ENCODE results near the gene CD79A. TPM values are rescaled to one million over a fixed set of nuclear protein-coding genes. Genes with fewer than 3 reads are reported as not detected.

The CD79A gene
- total and polyA plus RNA-seq, 2 donors: 31.4 to 74.4 TPM

GRCh38 chr19:41924151-41925145, 47.4 kb downstream of the CD79A start:
- no peak for DNase-seq (ENCODE audit: low read depth in 6 of 9, low spot score in 9 of 9)
- H3K9me3 ChIP-seq (ENCODE audit: control insufficient read depth in 2 of 2, insufficient read depth in 1 of 2, low read length in 1 of 2): peaks cover 1 to 5% of the 10 kb centered on the region in 2 donors
- peaks cover 40 to 97% of the 10 kb centered on the region in 2 donors for H3K27me3 ChIP-seq (ENCODE audit: control insufficient read depth in 2 of 2, insufficient read depth in 1 of 2, low read length in 1 of 2)
- H3K36me3 ChIP-seq (ENCODE audit: control insufficient read depth in 2 of 2, insufficient read depth in 2 of 2, low read length in 1 of 2): no peaks in the 10 kb centered on the region
- H3K4me3 ChIP-seq (ENCODE audit: low read length in 2 of 2): no peak overlapping the region
- WGBS: 60% methylated on average over 13 of the region's 13 CpGs
- H3K4me1 ChIP-seq (ENCODE audit: control insufficient read depth in 2 of 2, insufficient read depth in 2 of 2, low read length in 2 of 2): peaks cover under 1 to 26% of the 10 kb centered on the region in 2 donors
- no peak overlapping the region for H3K27ac ChIP-seq (ENCODE audit: low read depth in 1 of 2, low read length in 1 of 2)

GRCh38 chr19:41925208-41926003, 48.3 kb downstream of the CD79A start:
- H3K4me1 ChIP-seq (ENCODE audit: control insufficient read depth in 2 of 2, insufficient read depth in 2 of 2, low read length in 2 of 2): peaks cover 10 to 35% of the 10 kb centered on the region in 2 donors
- no peak overlapping the region for H3K27ac ChIP-seq (ENCODE audit: low read depth in 1 of 2, low read length in 1 of 2)
- H3K36me3 ChIP-seq (ENCODE audit: control insufficient read depth in 2 of 2, insufficient read depth in 2 of 2, low read length in 1 of 2): no peaks in the 10 kb centered on the region
- WGBS: 69% methylated on average over 7 of the region's 7 CpGs
- H3K27me3 ChIP-seq (ENCODE audit: control insufficient read depth in 2 of 2, insufficient read depth in 1 of 2, low read length in 1 of 2): peaks cover 48 to 97% of the 10 kb centered on the region in 2 donors
- no peak overlapping the region for H3K4me3 ChIP-seq (ENCODE audit: low read length in 2 of 2)
- no peak for DNase-seq (ENCODE audit: low read depth in 6 of 9, low spot score in 9 of 9)
- H3K9me3 ChIP-seq (ENCODE audit: control insufficient read depth in 2 of 2, insufficient read depth in 1 of 2, low read length in 1 of 2): peaks cover 1 to 5% of the 10 kb centered on the region in 2 donors

GRCh38 chr19:41926028-41926762, 49.1 kb downstream of the CD79A start:
- no peaks in the 10 kb centered on the region for H3K36me3 ChIP-seq (ENCODE audit: control insufficient read depth in 2 of 2, insufficient read depth in 2 of 2, low read length in 1 of 2)
- H3K4me1 ChIP-seq (ENCODE audit: control insufficient read depth in 2 of 2, insufficient read depth in 2 of 2, low read length in 2 of 2): peaks cover 14 to 36% of the 10 kb centered on the region in 2 donors
- H3K4me3 ChIP-seq (ENCODE audit: low read length in 2 of 2): no peak overlapping the region
- no peak for DNase-seq (ENCODE audit: low read depth in 6 of 9, low spot score in 9 of 9)
- H3K9me3 ChIP-seq (ENCODE audit: control insufficient read depth in 2 of 2, insufficient read depth in 1 of 2, low read length in 1 of 2): peaks cover 1 to 5% of the 10 kb centered on the region in 2 donors
- 59% methylated on average over 27 of the region's 27 CpGs for WGBS
- H3K27ac ChIP-seq (ENCODE audit: low read depth in 1 of 2, low read length in 1 of 2): no peak overlapping the region
- peaks cover 50 to 97% of the 10 kb centered on the region in 2 donors for H3K27me3 ChIP-seq (ENCODE audit: control insufficient read depth in 2 of 2, insufficient read depth in 1 of 2, low read length in 1 of 2)

- Histone ChIP-seq H3K36me3 (ENCODE audit: control insufficient read depth in 2 of 2, insufficient read depth in 2 of 2, low read length in 1 of 2) (no peaks in the 10 kb centered on the region), H3K27ac (ENCODE audit: low read depth in 1 of 2, low read length in 1 of 2) (no peak overlapping the region), H3K9me3 (ENCODE audit: control insufficient read depth in 2 of 2, insufficient read depth in 1 of 2, low read length in 1 of 2) (peaks cover 1 to 5% of the 10 kb centered on the region in 2 donors), H3K4me1 (ENCODE audit: control insufficient read depth in 2 of 2, insufficient read depth in 2 of 2, low read length in 2 of 2) (peaks cover 14 to 32% of the 10 kb centered on the region in 2 donors), H3K27me3 (ENCODE audit: control insufficient read depth in 2 of 2, insufficient read depth in 1 of 2, low read length in 1 of 2) (peaks cover 49 to 97% of the 10 kb centered on the region in 2 donors), H3K4me3 (ENCODE audit: low read length in 2 of 2) (no peak overlapping the region)
- DNase-seq (ENCODE audit: low read depth in 6 of 9, low spot score in 9 of 9): no peak
- 68% methylated on average over 16 of the region's 16 CpGs for WGBS
Observed at GRCh38 chr19:41926763-41927496, 49.9 kb downstream of the CD79A start.

DNA sequence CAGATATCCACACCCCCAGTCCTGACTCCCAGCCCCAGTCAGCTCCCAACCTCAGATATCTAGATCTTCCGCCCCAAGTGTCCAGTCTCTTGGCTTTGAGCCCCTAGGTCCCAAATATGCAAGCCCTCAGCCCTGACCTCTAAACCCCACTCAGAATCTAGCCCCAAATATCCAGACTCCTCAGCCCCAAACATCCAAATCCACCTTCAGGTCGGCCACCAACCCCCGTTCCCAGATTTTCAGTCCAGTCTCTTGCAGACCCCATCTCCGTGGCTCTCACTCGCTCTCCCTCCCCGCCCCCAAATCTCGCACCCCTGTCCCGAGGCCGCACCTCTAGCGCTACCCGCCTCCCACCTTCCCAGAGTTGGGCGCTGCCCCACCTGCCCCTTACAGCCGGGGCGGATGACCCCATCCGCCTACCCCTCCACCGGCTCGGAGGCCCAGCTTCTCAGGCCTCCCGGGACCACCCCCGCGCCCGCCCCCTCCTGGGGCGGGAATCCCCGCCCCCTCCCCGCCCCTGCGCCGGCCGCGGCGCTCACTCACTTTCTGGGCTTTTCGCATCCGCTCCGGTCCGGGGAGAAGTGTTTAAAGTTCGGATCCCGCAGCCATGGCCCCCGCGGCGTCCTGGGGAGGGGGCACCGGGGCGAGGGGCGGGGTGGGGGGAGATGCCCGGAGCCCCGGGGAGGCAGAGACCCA, 50.6 kb downstream of the CD79A start:
- Histone ChIP-seq H3K27ac (ENCODE audit: low read depth in 1 of 2, low read length in 1 of 2) (no peak overlapping the region), H3K4me3 (ENCODE audit: low read length in 2 of 2) (peak overlapping the region; percentile 8 to 54)
- WGBS: 9% methylated on average over 43 of the region's 43 CpGs

DNA sequence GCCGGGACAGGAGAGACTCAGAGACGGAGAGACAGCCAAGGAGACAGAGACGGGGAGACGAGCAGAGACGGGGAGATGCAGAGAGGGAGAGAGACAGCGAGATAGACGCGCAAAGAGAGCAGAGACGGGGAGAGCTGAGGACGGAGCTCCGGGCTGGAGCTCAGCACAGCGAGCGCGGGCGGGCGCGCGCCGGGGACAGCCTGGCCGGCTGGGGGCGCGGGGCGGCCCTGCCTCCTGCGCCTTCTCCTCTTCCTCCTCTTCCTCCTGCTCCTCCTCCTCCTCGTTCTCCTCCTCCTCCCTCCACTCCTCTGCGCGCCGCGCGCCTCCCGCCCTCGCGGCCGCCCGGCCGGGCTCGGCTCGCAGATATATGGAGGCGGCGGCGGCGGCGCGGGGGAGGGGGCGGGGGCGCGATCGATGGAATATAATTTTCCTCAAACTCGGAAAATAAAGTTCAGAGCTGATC, 51.2 kb downstream of the CD79A start, which contains the start of gene ERFL:
Gene ERFL (minus strand): TSS at position 229 of the 463 bp plus-strand sequence. CDS start 15,530 bp downstream, outside the sequence.
- DNase-seq (ENCODE audit: low read depth in 6 of 9, low spot score in 9 of 9): peak in 1 of 9 donors; percentile 32
- Histone ChIP-seq H3K27me3 (ENCODE audit: control insufficient read depth in 2 of 2, insufficient read depth in 1 of 2, low read length in 1 of 2) (peaks cover 43 to 96% of the 10 kb centered on the region in 2 donors), H3K4me3 (ENCODE audit: low read length in 2 of 2) (peak within 1 kb of the TSS; percentile 38 to 54), H3K36me3 (ENCODE audit: control insufficient read depth in 2 of 2, insufficient read depth in 2 of 2, low read length in 1 of 2) (no peaks in the 10 kb centered on the region), H3K27ac (ENCODE audit: low read depth in 1 of 2, low read length in 1 of 2) (peak within 1 kb of the TSS in 1 of 2 donors; percentile 62), H3K9me3 (ENCODE audit: control insufficient read depth in 2 of 2, insufficient read depth in 1 of 2, low read length in 1 of 2) (peaks cover 1 to 5% of the 10 kb centered on the region in 2 donors), H3K4me1 (ENCODE audit: control insufficient read depth in 2 of 2, insufficient read depth in 2 of 2, low read length in 2 of 2) (peaks cover 14 to 32% of the 10 kb centered on the region in 2 donors)
- under 1% methylated on average over 48 of the region's 49 CpGs for WGBS

More for the DNA sequence above, 50.6 kb downstream of the CD79A start:
- peak in 1 of 9 donors; percentile 46 for DNase-seq (ENCODE audit: low read depth in 6 of 9, low spot score in 9 of 9)
- peaks cover 48 to 97% of the 10 kb centered on the region in 2 donors for H3K27me3 ChIP-seq (ENCODE audit: control insufficient read depth in 2 of 2, insufficient read depth in 1 of 2, low read length in 1 of 2)
- H3K4me1 ChIP-seq (ENCODE audit: control insufficient read depth in 2 of 2, insufficient read depth in 2 of 2, low read length in 2 of 2): peaks cover 14 to 32% of the 10 kb centered on the region in 2 donors
- H3K9me3 ChIP-seq (ENCODE audit: control insufficient read depth in 2 of 2, insufficient read depth in 1 of 2, low read length in 1 of 2): peaks cover 1 to 5% of the 10 kb centered on the region in 2 donors
- H3K36me3 ChIP-seq (ENCODE audit: control insufficient read depth in 2 of 2, insufficient read depth in 2 of 2, low read length in 1 of 2): no peaks in the 10 kb centered on the region

DNA sequence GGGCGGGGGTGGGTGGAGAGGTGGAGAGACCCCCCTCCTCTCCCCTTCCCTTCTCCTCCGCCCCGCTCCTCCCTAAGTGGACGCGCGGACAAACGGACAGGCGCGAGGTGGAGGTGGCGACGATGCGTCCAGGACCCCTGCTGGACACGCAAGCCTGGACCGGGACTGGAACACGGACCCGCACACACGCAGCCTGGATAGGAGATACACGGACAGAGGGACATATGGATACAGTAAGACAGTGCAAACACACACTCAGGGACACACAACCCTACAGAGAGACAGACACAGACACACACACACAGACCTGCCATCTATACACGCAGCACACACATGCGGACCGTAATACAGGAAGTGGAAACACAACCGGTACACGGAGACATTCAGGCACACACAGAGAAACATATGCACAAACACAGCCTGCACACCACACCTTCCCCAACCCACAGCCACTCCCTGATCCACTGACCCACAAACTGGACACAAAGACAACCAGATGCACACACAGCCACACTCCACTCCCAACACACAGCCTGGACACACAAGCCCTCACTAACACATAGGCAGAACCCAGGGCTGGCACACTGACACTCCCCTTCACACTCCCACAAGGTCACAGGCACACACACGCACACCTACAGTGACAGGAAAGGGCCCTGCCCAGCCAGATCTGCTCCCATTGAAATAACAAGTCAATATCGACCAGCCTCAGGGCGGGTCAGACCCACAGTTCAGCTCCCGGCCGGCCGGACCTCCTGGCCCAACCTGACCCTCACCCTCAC, 51.9 kb downstream of the CD79A start:
- WGBS: 7% methylated on average over 29 of the region's 29 CpGs
- peaks cover 43 to 96% of the 10 kb centered on the region in 2 donors for H3K27me3 ChIP-seq (ENCODE audit: control insufficient read depth in 2 of 2, insufficient read depth in 1 of 2, low read length in 1 of 2)
- peak overlapping the region; percentile 38 to 54 for H3K4me3 ChIP-seq (ENCODE audit: low read length in 2 of 2)
- peak in 3 of 9 donors; percentile 40 to 73 (median 63) for DNase-seq (ENCODE audit: low read depth in 6 of 9, low spot score in 9 of 9)
- peak overlapping the region in 1 of 2 donors; percentile 62 for H3K27ac ChIP-seq (ENCODE audit: low read depth in 1 of 2, low read length in 1 of 2)
- H3K9me3 ChIP-seq (ENCODE audit: control insufficient read depth in 2 of 2, insufficient read depth in 1 of 2, low read length in 1 of 2): peaks cover 1 to 5% of the 10 kb centered on the region in 2 donors
- H3K36me3 ChIP-seq (ENCODE audit: control insufficient read depth in 2 of 2, insufficient read depth in 2 of 2, low read length in 1 of 2): no peaks in the 10 kb centered on the region
- H3K4me1 ChIP-seq (ENCODE audit: control insufficient read depth in 2 of 2, insufficient read depth in 2 of 2, low read length in 2 of 2): peaks cover 14 to 36% of the 10 kb centered on the region in 2 donors
